IMR-90 (cell line): Measurements from ENCODE around the gene MRPL38.

ENCODE experiments used
- CEBPB ChIP-seq: IDR thresholded peaks from 2 replicates; pipeline ENCODE4 v1.6.1; 2012; ENCODE audit warnings: low read depth, low read length, improper control_type of control experiment
- CHD1 ChIP-seq: IDR thresholded peaks from 2 replicates; pipeline ENCODE4 v1.6.1; 2012; ENCODE audit warnings: low read depth, low read length, improper control_type of control experiment
- MXI1 ChIP-seq: IDR thresholded peaks from 2 replicates; pipeline ENCODE4 v1.6.1; 2012; ENCODE audit warnings: low read depth, mild to moderate bottlenecking, low read length, moderate library complexity, borderline replicate concordance
- POLR2A ChIP-seq: IDR thresholded peaks from 2 replicates; pipeline ENCODE4 v1.6.1; 2012; ENCODE audit warnings: mild to moderate bottlenecking, low read depth, low read length
- RFX5 ChIP-seq: IDR thresholded peaks from 2 replicates; pipeline ENCODE4 v1.8.0; 2012; ENCODE audit warnings: low read depth, mild to moderate bottlenecking, low read length, moderate library complexity
- TF ChIP-seq, protein P1 (sequence below): fragments of 150-350 bp; IDR thresholded peaks from 2 replicates; pipeline ENCODE4 v1.6.1; 2016; ENCODE audit warnings: low read depth, mild to moderate bottlenecking, low read length, moderate library complexity, borderline replicate concordance
- TF ChIP-seq, protein P2 (sequence below): conservative IDR thresholded peaks from 2 replicates; pipeline ENCODE4 v1.5.1; 2012; ENCODE audit warnings: mild to moderate bottlenecking, low read depth, low read length, improper control_type of control experiment

DNA sequence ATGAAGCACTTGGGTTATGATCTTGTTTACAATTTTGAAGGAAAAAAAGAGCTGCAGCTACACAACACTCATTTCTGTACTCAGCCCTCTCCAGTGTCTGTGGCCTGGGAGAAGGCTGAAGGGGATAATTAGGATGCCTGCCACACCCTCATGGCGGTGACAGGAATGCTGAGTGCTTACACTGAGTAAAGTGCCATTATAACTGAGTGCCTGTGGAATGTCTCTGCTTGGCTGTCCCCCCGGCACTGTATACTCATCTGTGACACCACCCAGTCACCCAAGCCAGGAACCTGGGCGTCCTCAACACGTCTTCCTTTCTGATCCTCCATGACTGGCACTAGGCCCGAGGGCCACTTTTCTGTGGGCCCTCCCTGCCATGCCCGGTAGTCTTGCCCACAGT, 3.5 kb upstream of the MRPL38 start:
- TF ChIP-seq, protein P1, sequence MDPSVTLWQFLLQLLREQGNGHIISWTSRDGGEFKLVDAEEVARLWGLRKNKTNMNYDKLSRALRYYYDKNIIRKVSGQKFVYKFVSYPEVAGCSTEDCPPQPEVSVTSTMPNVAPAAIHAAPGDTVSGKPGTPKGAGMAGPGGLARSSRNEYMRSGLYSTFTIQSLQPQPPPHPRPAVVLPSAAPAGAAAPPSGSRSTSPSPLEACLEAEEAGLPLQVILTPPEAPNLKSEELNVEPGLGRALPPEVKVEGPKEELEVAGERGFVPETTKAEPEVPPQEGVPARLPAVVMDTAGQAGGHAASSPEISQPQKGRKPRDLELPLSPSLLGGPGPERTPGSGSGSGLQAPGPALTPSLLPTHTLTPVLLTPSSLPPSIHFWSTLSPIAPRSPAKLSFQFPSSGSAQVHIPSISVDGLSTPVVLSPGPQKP, result no peak
- TF ChIP-seq, protein P2, sequence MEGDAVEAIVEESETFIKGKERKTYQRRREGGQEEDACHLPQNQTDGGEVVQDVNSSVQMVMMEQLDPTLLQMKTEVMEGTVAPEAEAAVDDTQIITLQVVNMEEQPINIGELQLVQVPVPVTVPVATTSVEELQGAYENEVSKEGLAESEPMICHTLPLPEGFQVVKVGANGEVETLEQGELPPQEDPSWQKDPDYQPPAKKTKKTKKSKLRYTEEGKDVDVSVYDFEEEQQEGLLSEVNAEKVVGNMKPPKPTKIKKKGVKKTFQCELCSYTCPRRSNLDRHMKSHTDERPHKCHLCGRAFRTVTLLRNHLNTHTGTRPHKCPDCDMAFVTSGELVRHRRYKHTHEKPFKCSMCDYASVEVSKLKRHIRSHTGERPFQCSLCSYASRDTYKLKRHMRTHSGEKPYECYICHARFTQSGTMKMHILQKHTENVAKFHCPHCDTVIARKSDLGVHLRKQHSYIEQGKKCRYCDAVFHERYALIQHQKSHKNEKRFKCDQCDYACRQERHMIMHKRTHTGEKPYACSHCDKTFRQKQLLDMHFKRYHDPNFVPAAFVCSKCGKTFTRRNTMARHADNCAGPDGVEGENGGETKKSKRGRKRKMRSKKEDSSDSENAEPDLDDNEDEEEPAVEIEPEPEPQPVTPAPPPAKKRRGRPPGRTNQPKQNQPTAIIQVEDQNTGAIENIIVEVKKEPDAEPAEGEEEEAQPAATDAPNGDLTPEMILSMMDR, result no peak
- TF ChIP-seq POLR2A (no peak), MXI1 (no peak), CEBPB (no peak), CHD1 (no peak), RFX5 (no peak)
